HG02623 (cell line): Measurements from ENCODE around the gene SHROOM3.

Source experiments
- ATAC-seq: cut with Tn5 transposase; IDR thresholded peaks from one replicate; pipeline ENCODE4 v1.9.1; 2021; ENCODE audit warnings: moderate library complexity; ENCODE audit not compliant: unreplicated experiment

SHROOM3 gene

DNA sequence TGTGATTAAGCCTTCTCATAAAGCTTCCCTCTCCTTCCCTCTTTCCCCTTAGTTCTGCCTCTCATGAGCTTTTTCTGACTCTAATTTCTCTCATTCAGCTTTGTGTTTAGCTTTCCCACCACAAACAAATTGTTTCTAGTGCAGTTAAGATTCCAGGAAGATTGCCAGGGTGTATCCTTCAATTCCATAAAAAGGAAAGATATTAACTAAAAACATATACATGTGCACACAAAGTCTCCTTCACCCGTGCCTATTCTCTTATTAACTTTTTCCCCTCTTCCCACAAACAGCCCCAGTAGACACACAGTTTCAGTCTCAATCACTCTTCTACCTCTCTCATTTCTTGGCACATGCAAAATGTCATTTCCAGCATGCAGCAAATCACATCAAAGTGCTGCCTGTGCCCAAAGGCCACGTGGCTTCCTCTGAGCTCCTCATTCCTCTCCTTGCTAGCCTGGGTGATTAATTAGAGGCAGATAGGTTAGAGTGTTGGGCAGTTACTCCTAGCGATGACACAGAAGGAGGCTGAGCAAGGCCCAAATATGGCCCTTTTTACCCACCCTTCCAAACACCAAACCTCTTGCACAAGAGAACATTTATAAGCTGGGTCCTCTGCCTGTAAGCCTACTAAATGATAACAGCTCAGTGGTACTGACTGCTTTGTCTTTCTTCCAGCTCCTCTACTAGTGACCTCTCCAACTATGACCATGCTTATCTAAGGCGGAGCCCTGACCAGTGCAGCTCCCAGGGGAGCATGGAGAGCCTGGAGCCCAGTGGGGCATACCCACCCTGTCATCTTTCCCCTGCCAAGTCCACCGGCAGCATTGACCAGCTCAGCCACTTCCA lies 303.3 kb downstream of the SHROOM3 start:
- no peak for ATAC-seq

DNA sequence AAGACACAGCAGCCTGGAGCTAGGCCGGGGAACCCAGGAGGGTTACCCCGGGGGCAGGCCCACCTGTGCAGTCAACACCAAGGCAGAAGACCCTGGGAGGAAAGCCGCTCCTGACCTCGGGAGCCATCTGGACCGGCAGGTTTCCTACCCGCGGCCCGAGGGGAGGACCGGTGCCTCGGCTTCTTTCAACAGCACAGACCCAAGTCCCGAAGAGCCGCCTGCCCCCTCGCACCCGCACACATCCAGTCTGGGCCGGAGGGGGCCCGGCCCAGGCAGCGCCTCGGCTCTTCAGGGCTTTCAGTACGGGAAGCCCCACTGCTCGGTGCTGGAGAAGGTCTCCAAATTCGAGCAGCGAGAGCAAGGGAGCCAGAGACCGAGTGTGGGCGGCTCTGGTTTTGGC lies 305.2 kb downstream of the SHROOM3 start:
- ATAC-seq: no peak

DNA sequence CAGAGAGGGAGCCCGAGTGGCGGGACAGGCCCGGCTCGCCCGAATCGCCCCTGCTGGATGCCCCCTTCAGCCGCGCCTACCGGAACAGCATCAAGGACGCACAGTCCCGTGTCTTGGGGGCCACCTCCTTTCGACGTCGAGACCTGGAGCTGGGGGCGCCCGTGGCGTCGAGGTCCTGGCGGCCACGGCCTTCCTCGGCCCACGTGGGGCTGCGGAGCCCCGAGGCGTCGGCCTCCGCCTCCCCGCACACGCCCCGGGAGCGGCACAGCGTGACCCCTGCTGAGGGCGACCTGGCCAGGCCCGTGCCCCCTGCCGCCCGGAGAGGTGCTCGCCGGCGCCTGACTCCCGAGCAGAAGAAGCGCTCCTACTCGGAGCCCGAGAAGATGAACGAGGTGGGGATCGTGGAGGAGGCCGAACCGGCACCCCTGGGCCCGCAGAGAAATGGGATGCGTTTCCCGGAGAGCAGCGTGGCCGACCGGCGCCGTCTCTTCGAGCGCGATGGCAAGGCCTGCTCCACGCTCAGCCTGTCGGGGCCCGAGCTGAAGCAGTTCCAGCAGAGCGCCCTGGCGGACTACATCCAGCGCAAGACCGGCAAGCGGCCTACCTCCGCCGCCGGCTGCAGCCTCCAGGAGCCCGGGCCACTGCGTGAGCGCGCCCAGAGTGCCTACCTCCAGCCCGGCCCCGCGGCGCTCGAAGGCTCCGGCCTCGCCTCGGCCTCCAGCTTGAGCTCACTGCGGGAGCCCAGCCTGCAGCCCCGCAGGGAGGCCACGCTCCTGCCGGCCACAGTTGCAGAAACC lies 306.0 kb downstream of the SHROOM3 start:
- no peak for ATAC-seq

DNA sequence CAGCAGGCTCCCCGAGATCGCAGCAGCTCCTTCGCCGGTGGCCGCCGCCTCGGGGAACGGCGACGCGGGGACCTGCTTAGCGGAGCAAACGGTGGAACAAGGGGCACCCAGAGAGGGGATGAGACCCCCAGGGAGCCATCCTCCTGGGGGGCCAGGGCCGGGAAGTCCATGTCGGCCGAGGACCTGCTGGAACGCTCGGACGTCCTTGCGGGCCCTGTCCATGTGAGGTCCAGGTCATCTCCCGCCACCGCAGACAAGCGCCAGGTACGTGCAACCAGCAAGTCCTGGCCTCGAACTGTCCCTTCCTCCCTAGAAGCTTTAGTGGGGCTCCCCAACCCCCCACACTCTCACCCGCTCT lies 306.6 kb downstream of the SHROOM3 start:
- no peak for ATAC-seq

DNA sequence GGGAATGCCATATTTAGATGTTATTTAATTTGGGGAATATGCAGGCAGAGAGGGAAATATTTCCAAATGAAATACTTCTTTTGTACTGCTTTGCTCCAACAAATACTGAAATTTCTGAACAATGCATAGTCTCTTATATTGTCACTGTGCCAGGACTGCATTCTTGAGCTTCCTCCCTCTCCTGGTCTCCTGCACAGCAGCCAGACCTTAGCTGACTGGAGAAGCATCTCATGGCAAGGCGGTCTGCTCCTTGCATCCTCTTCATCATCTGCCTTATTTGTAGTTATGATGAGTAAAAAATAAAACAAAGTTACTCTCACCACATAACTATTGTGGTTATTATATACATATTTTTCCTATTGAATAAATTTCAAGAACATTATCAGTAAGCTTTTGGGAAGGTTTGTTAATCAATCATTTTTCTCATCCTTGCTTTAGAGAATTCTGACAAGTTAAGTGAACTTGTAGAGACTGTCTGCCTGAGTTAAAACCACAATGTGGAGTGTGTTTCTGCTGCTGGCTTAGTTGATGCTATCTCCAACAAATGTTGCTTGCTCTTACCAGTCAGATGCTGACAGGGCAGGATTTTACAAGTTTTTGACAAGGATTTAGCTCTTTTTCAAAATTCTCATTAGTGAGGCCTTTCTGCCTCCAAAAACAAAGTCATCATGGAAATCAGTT lies 309.4 kb downstream of the SHROOM3 start:
- no peak for ATAC-seq

DNA sequence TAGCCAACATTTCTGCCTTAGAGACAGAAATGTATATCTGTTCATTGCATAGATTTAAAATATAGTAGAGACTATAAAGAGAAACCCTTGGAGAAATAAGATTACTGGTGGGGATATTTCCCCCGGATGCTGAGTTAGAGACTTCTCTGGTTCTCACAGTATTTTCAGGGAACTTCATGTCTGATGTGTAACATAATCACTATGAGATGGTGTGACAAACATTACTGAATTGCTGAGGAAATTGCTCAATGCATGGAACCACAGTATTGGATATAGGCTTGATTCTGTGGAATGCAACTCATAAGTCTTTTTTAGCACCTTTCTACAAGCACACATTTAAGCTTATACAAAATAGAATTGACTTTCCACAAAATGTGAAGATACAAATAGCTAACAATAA lies 310.2 kb downstream of the SHROOM3 start:
- ATAC-seq: no peak

DNA sequence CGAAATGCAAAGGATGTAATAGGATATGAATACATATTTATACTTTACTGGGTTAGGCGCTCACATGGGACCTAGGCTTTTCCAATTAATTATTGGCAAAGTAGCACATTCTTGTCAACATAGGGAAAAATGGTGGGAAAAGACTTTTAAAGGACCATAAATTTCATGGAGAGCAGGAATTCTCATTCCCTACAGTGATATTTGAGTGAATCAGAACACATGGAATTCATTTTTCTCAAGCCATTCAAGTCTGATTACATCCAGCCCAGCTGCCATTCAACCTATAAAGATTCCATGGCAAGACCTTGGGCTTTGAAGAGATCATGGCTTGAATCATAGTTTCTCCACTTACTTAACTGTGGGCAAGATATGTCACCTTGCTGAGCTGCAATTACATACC lies 312.5 kb downstream of the SHROOM3 start:
- ATAC-seq: no peak

DNA sequence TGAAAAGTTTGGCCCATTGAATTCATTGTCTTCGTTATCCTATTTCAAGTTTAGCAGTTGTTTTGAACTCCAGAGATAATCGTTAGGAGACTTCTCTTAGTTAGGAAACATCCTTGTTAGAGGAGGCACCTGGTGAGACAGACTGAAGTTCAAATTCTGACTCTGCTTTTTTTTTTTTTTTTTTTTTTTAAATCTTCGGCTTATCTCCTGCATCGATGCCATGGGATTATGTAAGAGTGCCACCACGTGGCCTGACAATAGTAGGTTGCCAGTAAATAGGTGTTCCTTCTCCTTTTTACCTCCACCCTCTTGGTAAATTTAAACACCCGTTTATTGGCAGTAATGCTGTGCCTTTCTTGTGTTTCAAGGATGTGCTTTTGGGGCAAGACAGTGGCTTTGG lies 313.6 kb downstream of the SHROOM3 start:
- peak; percentile 66 for ATAC-seq

DNA sequence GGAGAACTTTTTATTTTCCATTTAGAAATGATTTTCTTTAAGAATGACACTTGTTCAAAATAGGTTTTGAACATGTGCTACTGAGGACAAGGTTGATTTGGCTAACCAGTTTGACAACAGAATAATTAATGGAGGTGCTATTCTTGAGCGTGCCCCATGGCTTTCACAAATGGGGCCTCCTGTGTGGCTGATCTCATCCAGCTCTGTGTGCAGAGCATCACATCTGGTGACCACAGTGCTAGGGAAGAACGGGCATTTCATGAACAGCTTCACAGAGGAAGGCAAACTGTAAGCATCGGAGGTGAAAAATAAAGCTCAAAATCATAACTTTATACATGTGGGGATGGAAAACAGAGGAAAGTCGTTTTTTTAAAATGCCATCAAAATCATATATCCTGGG lies 314.3 kb downstream of the SHROOM3 start:
- no peak for ATAC-seq

DNA sequence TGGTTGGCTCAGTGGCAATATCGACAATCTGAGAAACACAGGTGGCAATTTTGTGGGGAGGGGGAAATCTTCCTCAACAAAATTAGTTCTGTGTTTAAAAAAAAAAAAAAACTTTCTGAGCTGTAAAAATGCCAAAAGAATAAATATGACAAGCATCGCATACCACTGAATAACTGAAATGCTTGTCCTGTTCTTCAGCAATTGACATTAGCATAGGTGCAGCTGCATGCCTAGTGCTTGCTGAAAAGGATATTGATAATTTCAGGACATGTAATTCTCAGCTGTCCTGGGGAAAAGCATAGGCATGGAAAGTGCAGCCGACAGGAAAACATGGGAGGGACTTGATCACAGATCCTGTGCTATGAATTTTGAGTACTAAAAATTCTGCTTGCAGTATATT lies 315.7 kb downstream of the SHROOM3 start:
- ATAC-seq: no peak

DNA sequence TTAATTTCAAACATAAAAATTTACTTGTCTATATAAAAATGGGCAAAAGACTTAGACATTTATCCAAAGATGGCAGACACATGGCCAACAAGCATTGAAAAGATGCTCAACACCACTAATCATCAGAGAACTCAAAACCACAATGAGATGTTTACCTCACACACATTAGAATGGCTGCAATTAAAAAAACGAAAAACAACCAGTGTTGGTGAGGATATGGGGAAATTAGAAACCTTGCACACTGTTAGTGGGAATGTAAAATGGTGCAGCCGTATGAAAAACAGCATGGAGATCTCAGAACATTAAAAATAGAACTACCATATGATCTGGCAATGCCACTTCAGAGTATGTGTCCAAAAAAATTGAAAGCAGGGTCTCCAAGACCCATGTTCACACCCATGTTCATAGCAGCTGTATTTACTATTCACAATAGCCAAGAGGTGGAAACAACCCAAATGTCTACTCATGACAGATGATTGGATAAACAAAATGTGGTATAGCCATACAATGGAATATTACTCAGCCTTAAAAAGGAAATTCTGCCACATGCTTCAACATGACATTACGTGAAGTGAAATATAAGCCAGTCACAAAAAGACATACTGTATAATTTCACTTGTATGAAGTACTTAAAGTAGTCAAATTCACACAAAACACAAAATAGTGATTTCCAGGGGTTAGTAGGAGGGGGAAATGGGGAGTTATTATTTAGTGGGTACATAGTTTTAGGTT lies 316.7 kb downstream of the SHROOM3 start:
- ATAC-seq: no peak

DNA sequence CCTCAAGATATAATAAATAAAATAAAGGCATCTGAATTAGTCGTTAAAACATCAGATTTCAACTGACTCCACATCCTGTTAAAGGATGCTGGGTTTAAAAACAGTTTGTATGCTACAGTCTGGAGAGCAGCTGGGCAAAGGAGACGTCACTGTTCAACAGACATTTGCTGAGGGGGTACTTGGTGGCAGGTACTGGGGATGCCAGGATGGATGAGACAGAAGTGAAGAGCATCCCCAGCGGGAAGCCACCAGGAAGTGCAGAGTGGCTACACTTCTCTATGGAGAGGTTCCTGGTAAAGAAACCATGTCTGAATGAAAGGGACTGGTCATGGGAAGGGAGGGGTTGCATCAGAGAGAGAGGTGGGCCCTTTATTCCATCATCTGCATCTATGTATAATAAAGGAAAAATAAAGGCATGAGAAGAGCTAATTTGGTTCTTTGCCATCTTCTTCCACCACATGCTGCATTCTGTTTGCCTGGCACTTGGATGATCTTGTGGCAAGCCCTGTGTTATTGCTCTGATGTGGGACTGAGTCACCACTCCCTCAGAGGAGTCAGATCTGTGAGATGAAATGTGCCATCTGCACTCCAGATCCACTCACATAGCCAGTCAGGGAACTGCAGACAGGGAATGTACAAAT lies 318.0 kb downstream of the SHROOM3 start:
- no peak for ATAC-seq

DNA sequence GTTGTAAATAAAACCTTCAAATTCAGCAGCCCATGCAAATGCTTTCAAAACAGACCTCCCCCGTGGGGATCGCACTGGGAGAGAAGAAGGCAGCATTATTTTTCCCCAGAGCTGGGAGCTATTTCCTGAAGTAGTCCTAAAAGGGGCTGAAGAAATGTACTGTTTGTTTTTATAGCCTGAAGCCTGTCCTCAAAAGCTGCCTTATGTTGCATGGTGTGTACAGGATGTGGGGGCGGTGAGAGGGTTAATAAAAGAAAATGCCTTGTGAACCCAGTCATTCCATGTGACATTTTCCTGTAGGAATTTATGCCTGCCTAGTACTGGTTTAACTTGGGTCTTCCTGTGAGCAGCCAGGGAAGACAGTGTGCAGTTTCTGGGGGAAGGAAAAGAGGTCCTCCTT lies 318.8 kb downstream of the SHROOM3 start:
- ATAC-seq: no peak

DNA sequence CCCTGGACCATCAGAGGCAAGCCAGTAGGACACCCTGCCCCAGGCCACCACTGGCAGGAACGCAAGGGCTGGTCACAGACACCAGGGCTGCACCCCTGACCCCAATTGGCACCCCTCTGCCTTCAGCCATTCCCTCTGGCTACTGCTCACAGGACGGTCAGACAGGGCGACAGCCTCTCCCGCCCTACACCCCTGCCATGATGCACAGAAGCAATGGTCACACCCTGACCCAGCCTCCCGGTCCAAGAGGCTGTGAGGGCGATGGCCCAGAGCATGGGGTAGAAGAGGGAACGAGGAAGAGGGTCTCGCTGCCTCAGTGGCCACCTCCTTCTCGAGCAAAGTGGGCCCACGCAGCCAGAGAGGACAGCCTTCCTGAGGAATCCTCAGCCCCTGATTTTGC lies 319.4 kb downstream of the SHROOM3 start:
- no peak for ATAC-seq

DNA sequence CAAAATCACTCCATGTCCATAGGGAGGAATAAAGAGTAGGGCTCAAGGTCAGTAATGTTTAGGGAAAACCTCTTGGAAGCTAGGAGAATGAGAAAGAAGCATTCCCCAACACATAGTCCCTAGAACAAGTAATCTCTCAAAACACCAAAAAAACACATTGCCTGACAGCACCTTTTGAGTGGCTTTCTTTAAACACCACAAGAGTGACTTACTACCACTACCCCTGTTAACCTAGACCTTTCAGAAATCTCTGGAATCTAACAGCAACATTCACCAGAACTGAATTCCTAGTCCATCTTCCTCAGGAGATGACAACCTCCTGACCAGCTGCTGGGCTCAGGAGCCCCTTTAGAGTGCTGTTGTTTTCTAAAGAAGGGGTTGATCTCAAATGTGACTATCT lies 320.7 kb downstream of the SHROOM3 start:
- no peak for ATAC-seq

DNA sequence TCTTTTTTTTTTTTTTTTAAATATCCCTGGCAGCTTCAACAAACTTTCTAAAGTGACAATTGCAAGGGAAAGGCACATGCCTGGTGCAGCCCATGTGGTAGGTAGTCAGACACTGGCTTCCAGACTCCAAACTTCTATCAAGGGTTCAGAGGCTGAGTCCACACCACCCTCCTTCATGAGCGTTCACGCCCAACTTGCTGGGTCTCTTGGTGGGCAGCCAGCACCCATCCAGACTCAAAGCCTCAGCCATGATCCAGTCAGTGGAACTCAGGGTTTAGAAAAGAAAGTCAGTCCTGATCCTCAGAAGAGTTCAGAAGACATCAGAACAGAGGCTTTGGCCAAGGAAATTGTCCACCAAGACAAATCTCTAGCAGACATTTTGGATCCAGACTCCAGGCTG lies 321.4 kb downstream of the SHROOM3 start:
- ATAC-seq: no peak

DNA sequence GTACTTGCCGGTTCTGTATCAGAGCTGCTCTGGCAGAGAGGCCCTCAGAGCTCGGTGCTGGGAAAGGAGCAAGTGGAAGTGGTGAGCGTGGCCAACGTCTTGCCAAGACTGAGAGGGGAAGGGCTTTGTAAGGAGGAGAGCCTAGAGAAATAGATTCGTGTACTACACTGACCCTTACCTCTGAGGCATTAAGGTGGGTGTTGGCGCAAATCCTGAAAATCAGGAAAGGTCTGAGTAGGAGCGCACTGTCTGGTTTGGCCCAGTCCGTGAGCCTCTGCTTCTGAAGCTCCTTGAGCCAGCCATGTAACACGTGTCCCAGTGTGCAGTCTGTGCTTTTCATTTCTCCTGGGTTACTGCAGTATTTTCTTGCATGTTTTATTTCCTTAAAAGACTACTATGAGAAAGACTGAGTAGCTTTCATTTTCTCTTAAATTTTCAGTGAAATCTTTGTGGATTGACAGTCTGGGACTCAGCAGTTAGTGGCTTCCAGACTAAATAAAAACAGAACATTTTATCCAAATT lies 322.4 kb downstream of the SHROOM3 start:
- no peak for ATAC-seq

DNA sequence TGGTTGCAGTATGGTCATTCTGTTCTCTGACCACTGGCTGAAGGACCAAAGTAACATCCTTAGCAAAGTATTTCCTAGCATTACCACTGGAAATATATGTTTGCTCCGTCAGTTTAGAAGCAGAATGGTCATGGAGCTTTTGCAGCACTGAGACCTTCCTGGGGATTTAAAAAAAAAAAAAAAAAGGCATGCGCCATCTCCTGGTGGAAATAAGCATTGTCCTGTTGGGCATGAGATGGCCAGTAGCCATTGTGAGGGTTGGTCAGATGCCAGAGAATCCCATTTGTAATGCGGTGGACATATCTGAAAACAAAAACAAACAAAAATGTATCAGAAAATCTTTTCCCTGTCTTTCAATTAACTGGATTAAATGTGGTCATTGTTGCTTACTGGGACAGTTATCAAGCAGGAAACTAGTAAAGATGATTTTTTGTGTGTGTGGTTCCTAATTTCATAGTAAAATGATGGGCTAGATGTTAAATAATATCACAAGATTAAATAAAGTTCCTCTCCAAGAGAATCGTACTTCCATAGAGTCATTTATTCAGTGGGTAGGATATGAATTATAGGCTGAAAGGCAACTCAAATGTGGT lies 323.4 kb downstream of the SHROOM3 start:
- ATAC-seq: no peak

DNA sequence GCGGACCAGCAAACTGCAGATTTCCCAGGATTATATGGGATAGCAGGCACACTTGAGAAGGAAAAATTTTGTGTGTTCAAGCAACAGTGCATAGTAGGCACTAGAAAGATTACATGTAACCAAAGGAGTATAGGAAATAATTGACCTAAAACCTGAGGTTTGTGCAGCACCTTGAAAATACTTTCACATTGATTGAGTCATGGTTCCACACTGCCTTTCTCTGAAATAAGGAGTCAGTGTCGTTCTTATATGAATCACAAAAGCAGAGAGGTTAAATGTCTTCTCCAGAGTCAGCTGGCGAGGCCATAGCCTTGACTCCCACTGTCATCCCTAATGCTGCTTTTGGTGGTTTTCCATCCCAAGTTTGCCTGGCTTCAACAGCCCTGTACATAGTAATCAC lies 324.0 kb downstream of the SHROOM3 start:
- no peak for ATAC-seq

DNA sequence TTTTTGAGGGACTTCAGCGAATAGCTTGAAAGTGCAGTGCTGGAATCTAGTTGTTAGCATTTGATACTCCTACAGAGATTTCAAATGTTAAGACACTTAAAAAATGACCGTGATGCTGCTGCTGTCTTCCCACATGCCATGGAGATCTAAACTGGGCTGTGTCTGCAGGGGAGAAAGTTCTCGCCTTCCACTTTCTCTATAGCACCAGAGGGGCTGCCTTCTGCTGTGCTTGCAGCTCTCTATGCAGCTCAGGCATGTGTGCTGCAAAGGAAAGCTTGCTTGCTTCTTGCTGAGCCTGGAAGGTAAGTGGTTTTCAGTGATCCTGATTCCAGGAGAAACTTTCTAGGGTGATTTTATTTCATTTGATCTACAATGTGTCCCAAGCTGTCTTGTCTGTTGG lies 325.2 kb downstream of the SHROOM3 start:
- ATAC-seq: no peak
